MCF 10A (cell line): ENCODE measurements around the gene CDC42EP3. TPM values are rescaled to one million over a fixed set of nuclear protein-coding genes. Genes with fewer than 3 reads are reported as not detected.

ENCODE experiments used
- BruUV-seq: library from RNA; stranded (reverse); fragments of 400-500 nt; replicated peaks from 2 replicates; lab custom pipeline; 2021; lab: Mats Ljungman, UMichigan
- CTCF ChIA-PET: fragments of 300-600 bp; sonication (Branson Sonifier 250); formaldehyde crosslinking; extraction: SDS; loops from one replicate; lab custom pipeline; 2021; ENCODE audit warnings: antibody characterized with exemption, inconsistent platforms; lab: Yijun Ruan, JAX
- POLR2A ChIA-PET: fragments of 300-600, 350-650 bp; sonication (Branson Sonifier 250); formaldehyde crosslinking; extraction: SDS; loops from one replicate; lab custom pipeline; 2020; ENCODE audit warnings: antibody characterized with exemption, inconsistent platforms; lab: Yijun Ruan, JAX
- DNase-seq: peaks from one replicate; pipeline ENCODE4 v3.0.0-alpha.2; 2018; ENCODE audit not compliant: unreplicated experiment
- H3K27ac Mint-ChIP-seq: one replicate; pipeline ENCODE4 v1.8.0; 2022; ENCODE audit warnings: mild to moderate bottlenecking, low read depth, mixed read lengths; ENCODE audit not compliant: unreplicated experiment
- H3K27me3 Mint-ChIP-seq: one replicate; pipeline ENCODE4 v1.8.0; 2022; ENCODE audit warnings: mixed read lengths; ENCODE audit not compliant: insufficient read depth, unreplicated experiment
- H3K36me3 Mint-ChIP-seq: one replicate; pipeline ENCODE4 v1.8.0; 2022; ENCODE audit warnings: mild to moderate bottlenecking, moderate library complexity, mixed read lengths; ENCODE audit not compliant: insufficient read depth, unreplicated experiment
- H3K4me1 Mint-ChIP-seq: one replicate; pipeline ENCODE4 v1.8.0; 2022; ENCODE audit warnings: mixed read lengths; ENCODE audit not compliant: insufficient read depth, unreplicated experiment
- H3K4me3 Mint-ChIP-seq: one replicate; pipeline ENCODE4 v1.8.0; 2022; ENCODE audit warnings: mild to moderate bottlenecking, moderate library complexity, mixed read lengths; ENCODE audit not compliant: unreplicated experiment
- H3K9me3 Mint-ChIP-seq: one replicate; pipeline ENCODE4 v1.8.0; 2022; ENCODE audit warnings: mixed read lengths; ENCODE audit not compliant: unreplicated experiment
- CTCF ChIP-seq: fragments of 200-600 bp; IDR thresholded peaks from one replicate; pipeline ENCODE4 v1.8.0; 2022; ENCODE audit warnings: antibody characterized with exemption, mild to moderate bottlenecking; ENCODE audit not compliant: unreplicated experiment
- intact Hi-C: fragments of 100-400 bp; cut with micrococcal nuclease; formaldehyde crosslinking; loops from 2 replicates; pipeline ENCODE4 v1.14.1; 2022
- total RNA-seq: library from RNA; stranded (reverse); gene quantifications from 2 replicates; pipeline ENCODE4 v1.2.3, GENCODE V29; 2022

Gene CDC42EP3
- total RNA-seq, 1 experiment from 2014 or later = 61.3 TPM

GRCh38 chr2:37639631-37640030 is 31.8 kb downstream of the CDC42EP3 start:
- Mint-ChIP-seq H3K9me3 (no peaks in the 10 kb centered on the region), H3K4me1 (peaks cover 40% of the 10 kb centered on the region), H3K27ac (no peak overlapping the region), H3K36me3 (peaks cover 47% of the 10 kb centered on the region), H3K27me3 (no peaks in the 10 kb centered on the region), H3K4me3 (no peak overlapping the region)
- TF ChIP-seq CTCF = no peak
- CTCF ChIA-PET = no interaction called here
- POLR2A ChIA-PET = no interaction called here
- intact Hi-C loops = loop anchor here (2.0 kb wide), 1 partner anchor 31 kb away; the partner anchor contains the start of gene CDC42EP3
- no peak for DNase-seq
- BruUV-seq = no TSS peak

GRCh38 chr2:37638973-37639372 is 32.5 kb downstream of the CDC42EP3 start:
- CTCF ChIA-PET = no interaction called here
- H3K27ac Mint-ChIP-seq = peak overlapping the region; percentile 54
- no peaks in the 10 kb centered on the region for H3K9me3 Mint-ChIP-seq

GRCh38 chr2:37637985-37638384 is 33.5 kb downstream of the CDC42EP3 start:
- Mint-ChIP-seq H3K27me3 (no peaks in the 10 kb centered on the region), H3K4me1 (peaks cover 33% of the 10 kb centered on the region), H3K36me3 (peaks cover 30% of the 10 kb centered on the region), H3K9me3 (no peaks in the 10 kb centered on the region), H3K4me3 (no peak overlapping the region), H3K27ac (no peak overlapping the region)
- intact Hi-C loops = loop anchor here (2.0 kb wide), 1 partner anchor 33 kb away; the partner anchor contains the start of gene CDC42EP3
- no peak for DNase-seq
- CTCF ChIA-PET = interaction anchor here (0.7 to 1.7 kb wide), 2 partner anchors 11 to 156 kb away, joined by 4 read pairs; no protein-coding TSS in a partner anchor
- no TSS peak for BruUV-seq
- POLR2A ChIA-PET = no interaction called here
- no peak for TF ChIP-seq CTCF

More at GRCh38 chr2:37638973-37639372, 32.5 kb downstream of the CDC42EP3 start:
- TF ChIP-seq CTCF = no peak
- Mint-ChIP-seq H3K4me3 (no peak overlapping the region), H3K36me3 (peaks cover 40% of the 10 kb centered on the region), H3K27me3 (no peaks in the 10 kb centered on the region), H3K4me1 (peaks cover 41% of the 10 kb centered on the region)
- no peak for DNase-seq
- POLR2A ChIA-PET = interaction anchor here (0.6 kb wide), 1 partner anchor 300 kb away, joined by 3 read pairs; no protein-coding TSS in a partner anchor
- intact Hi-C loops = loop anchor here (2.0 kb wide), 1 partner anchor 32 kb away; the partner anchor contains the start of gene CDC42EP3
- no TSS peak for BruUV-seq

GRCh38 chr2:37637190-37637860 is 34.1 kb downstream of the CDC42EP3 start:
- H3K36me3 Mint-ChIP-seq = peaks cover 24% of the 10 kb centered on the region
- CTCF ChIA-PET = interaction anchor here (0.7 to 1.7 kb wide), 2 partner anchors 11 to 157 kb away, joined by 4 read pairs; no protein-coding TSS in a partner anchor
- no peak for DNase-seq
- no TSS peak for BruUV-seq
- intact Hi-C loops = no loop called here
- H3K27ac Mint-ChIP-seq = peak overlapping the region; percentile 75
- peaks cover 33% of the 10 kb centered on the region for H3K4me1 Mint-ChIP-seq
- no peak for TF ChIP-seq CTCF
- no peaks in the 10 kb centered on the region for H3K27me3 Mint-ChIP-seq
- H3K9me3 Mint-ChIP-seq = no peaks in the 10 kb centered on the region
- POLR2A ChIA-PET = interaction anchor here (1.7 kb wide), 1 partner anchor 17 kb away, joined by 5 read pairs; no protein-coding TSS in a partner anchor
- no peak overlapping the region for H3K4me3 Mint-ChIP-seq
